ENCODE results near the gene FXYD2. TPM values are rescaled to one million over a fixed set of nuclear protein-coding genes. Genes with fewer than 3 reads are reported as not detected.

FXYD2 gene
- total and polyA plus RNA-seq, 2 of the 4 experiments (the other 2 are of a cell fraction), result 0.09 TPM; not detected in 1

DNA sequence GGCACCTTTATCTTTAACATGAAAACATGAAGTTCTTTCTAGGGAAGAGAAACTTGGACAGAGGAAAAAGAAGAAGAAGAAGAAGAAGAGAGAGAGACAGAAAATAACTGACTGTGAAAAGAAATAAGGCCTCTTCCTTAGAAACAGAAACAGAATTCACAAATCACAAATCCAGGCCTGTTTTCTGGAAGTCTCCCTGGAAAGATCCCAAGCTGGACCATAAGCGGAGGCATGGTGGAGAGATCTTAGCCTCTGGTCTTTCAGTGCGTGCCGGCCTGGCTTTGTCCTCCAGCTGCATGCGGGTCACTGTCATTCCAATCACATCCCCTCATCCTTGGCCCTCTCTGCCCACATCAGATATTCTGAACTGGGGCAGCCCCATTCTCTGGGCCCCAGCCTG lies 45.1 kb upstream of the FXYD2 start:
- Histone ChIP-seq H2AK9ac (replicated peaks; ENCODE audit: low read depth, low read length, poor library complexity) (no peak overlapping the region), H3K14ac (replicated peaks; ENCODE audit: low read depth, low read length) (no peak overlapping the region), H3K9me3 (ENCODE audit: control insufficient read depth, insufficient read depth, low read length) (no peaks in the 10 kb centered on the region), H3K56ac (ENCODE audit: extremely low read depth, insufficient read depth, low read length) (no peak overlapping the region), H3K79me1 (ENCODE audit: low read depth in 1 of 2, low read length in 2 of 2) (no peaks in the 10 kb centered on the region), H3K4me3 (ENCODE audit: insufficient read depth, low read depth, low read length) (no peak overlapping the region), H2AFZ (replicated peaks; ENCODE audit: low read length, poor library complexity) (no peak overlapping the region), H4K8ac (ENCODE audit: low read depth in 2 of 2, low read length in 2 of 2) (no peak overlapping the region), H3K9ac (ENCODE audit: low read depth, low read length) (no peak overlapping the region), H3K18ac (ENCODE audit: low read depth, low read length) (no peak overlapping the region), H4K5ac (ENCODE audit: low read depth, low read length) (no peak overlapping the region), H3K27ac (ENCODE audit: insufficient read depth, low read length) (no peak overlapping the region), H3K36me3 (ENCODE audit: control insufficient read depth, insufficient read depth, low read length) (no peaks in the 10 kb centered on the region), H2BK20ac (ENCODE audit: low read depth, low read length) (no peak overlapping the region), H4K20me1 (ENCODE audit: insufficient read depth, low read length) (no peaks in the 10 kb centered on the region), H3K27me3 (ENCODE audit: control insufficient read depth, insufficient read depth, low read length) (peaks cover 25% of the 10 kb centered on the region), H4K91ac (ENCODE audit: insufficient read depth, low read depth, low read length) (no peak overlapping the region), H2BK5ac (ENCODE audit: low read depth, low read length, poor library complexity, severe bottlenecking) (no peak overlapping the region), H2BK15ac (ENCODE audit: low read depth, low read length) (no peak overlapping the region), H3K4me2 (ENCODE audit: low read depth, low read length) (no peak overlapping the region), H3K4me1 (ENCODE audit: control insufficient read depth, insufficient read depth, low read length) (no peaks in the 10 kb centered on the region), H3K9me1 (ENCODE audit: insufficient read depth, low read length) (no peaks in the 10 kb centered on the region), H3K23ac (ENCODE audit: low read depth, low read length) (no peak overlapping the region), H2AK5ac (ENCODE audit: low read depth, low read length) (no peak overlapping the region), H2BK120ac (ENCODE audit: low read depth, low read length) (no peak overlapping the region), H3K4ac (ENCODE audit: low read depth, low read length) (no peak overlapping the region)
- BruUV-seq (replicated peaks), result no TSS peak
- POLR2A ChIA-PET (ENCODE audit: unreplicated experiment), result no interaction called here
- CTCF ChIA-PET, result no interaction called here
- no CpG with 5 or more reads among the region's 4 CpGs for WGBS, 2 experiments (ENCODE audit: extremely low coverage in 2 of 2, insufficient read length in 1 of 2)
- in situ Hi-C loops (cut with MboI; ENCODE audit: low sequenced_read_pairs), result no loop called here
- ATAC-seq (ENCODE audit: low read depth) (no peak), DNase-seq (no peak)
- dilution Hi-C loops (cut with HindIII; ENCODE audit: low sequenced_read_pairs, unreplicated experiment), result no loop called here
- TF ChIP-seq CTCF (conservative IDR thresholded peaks at IDR 0.05; ENCODE audit: low read depth, low read length), result no peak
- no peak for TF ChIP-seq SMC3 (IDR thresholded peaks at IDR 0.05; ENCODE audit: low read depth, low read length)
- intact Hi-C loops (cut with micrococcal nuclease), result no loop called here

Measured in IMR-90 (cell line).